Measurements from ENCODE around the gene CNIH2. TPM values are rescaled to one million over a fixed set of nuclear protein-coding genes. Genes with fewer than 3 reads are reported as not detected.
A peak's percentile ranks its signal among the peaks of the same experiment; 100 is the strongest.

Gene CNIH2
- total and polyA plus RNA-seq, 2 donors (not counting 1 experiment from before 2014, with no cell fraction given): 0.17 to 0.57 TPM

GRCh38 chr11:66313321-66314185 lies 35.6 kb downstream of the CNIH2 start:
- H3K36me3 ChIP-seq (ENCODE audit: control insufficient read depth, insufficient read depth, low read length): peaks cover 7% of the 10 kb centered on the region
- peak overlapping the region; percentile 66 to 90 (median 82) for H3K4me3 ChIP-seq (replicated peaks in 1 of 4; ENCODE audit: control extremely low read depth in 1 of 4, insufficient read depth in 1 of 4, low read depth in 3 of 4, low read length in 4 of 4)
- peaks cover 33% of the 10 kb centered on the region for H3K79me2 ChIP-seq (ENCODE audit: control insufficient read depth, insufficient read depth, low read length)
- TF ChIP-seq EZH2 (IDR thresholded peaks at IDR 0.05; ENCODE audit: low read length, missing control alignments): no peak
- TF ChIP-seq, protein P1, sequence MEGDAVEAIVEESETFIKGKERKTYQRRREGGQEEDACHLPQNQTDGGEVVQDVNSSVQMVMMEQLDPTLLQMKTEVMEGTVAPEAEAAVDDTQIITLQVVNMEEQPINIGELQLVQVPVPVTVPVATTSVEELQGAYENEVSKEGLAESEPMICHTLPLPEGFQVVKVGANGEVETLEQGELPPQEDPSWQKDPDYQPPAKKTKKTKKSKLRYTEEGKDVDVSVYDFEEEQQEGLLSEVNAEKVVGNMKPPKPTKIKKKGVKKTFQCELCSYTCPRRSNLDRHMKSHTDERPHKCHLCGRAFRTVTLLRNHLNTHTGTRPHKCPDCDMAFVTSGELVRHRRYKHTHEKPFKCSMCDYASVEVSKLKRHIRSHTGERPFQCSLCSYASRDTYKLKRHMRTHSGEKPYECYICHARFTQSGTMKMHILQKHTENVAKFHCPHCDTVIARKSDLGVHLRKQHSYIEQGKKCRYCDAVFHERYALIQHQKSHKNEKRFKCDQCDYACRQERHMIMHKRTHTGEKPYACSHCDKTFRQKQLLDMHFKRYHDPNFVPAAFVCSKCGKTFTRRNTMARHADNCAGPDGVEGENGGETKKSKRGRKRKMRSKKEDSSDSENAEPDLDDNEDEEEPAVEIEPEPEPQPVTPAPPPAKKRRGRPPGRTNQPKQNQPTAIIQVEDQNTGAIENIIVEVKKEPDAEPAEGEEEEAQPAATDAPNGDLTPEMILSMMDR (conservative IDR thresholded peaks at IDR 0.05 in 1 of 2, IDR thresholded peaks at IDR 0.05 in 1 of 2; ENCODE audit: low read depth in 1 of 2, low read length in 2 of 2): peak; percentile 36 to 39
- peak overlapping the region; percentile 97 for H3K27ac ChIP-seq (ENCODE audit: insufficient read depth, low read length)
- peak overlapping the region; percentile 99 for H3K4me2 ChIP-seq (ENCODE audit: extremely low read depth, insufficient read depth, low read length)
- H3K9me3 ChIP-seq (ENCODE audit: control insufficient read depth, insufficient read depth, low read depth, low read length): no peaks in the 10 kb centered on the region
- peak overlapping the region; percentile 85 for H3K9ac ChIP-seq (ENCODE audit: insufficient read depth, low read length)
- no peaks in the 10 kb centered on the region for H4K20me1 ChIP-seq (ENCODE audit: control insufficient read depth, extremely low read depth, insufficient read depth, low read length)
- H2AFZ ChIP-seq (ENCODE audit: low read length): no peak overlapping the region
- DNase-seq (ENCODE audit: low read depth in 2 of 2): peak; percentile 13 to 42
- no peaks in the 10 kb centered on the region for H3K27me3 ChIP-seq (ENCODE audit: control insufficient read depth, insufficient read depth, low read length)
- peaks cover 13% of the 10 kb centered on the region for H3K4me1 ChIP-seq (ENCODE audit: control insufficient read depth, extremely low read depth, insufficient read depth, low read length)

- Histone ChIP-seq H3K27ac (ENCODE audit: insufficient read depth, low read length) (peak overlapping the region; percentile 97), H4K20me1 (ENCODE audit: control insufficient read depth, extremely low read depth, insufficient read depth, low read length) (no peaks in the 10 kb centered on the region), H3K9me3 (ENCODE audit: control insufficient read depth, insufficient read depth, low read depth, low read length) (no peaks in the 10 kb centered on the region), H3K79me2 (ENCODE audit: control insufficient read depth, insufficient read depth, low read length) (peaks cover 33% of the 10 kb centered on the region), H3K36me3 (ENCODE audit: control insufficient read depth, insufficient read depth, low read length) (peaks cover 7% of the 10 kb centered on the region), H3K9ac (ENCODE audit: insufficient read depth, low read length) (peak overlapping the region; percentile 85), H2AFZ (ENCODE audit: low read length) (no peak overlapping the region), H3K4me1 (ENCODE audit: control insufficient read depth, extremely low read depth, insufficient read depth, low read length) (peaks cover 19% of the 10 kb centered on the region), H3K4me2 (ENCODE audit: extremely low read depth, insufficient read depth, low read length) (peak overlapping the region; percentile 99), H3K4me3 (replicated peaks in 1 of 4; ENCODE audit: control extremely low read depth in 1 of 4, insufficient read depth in 1 of 4, low read depth in 3 of 4, low read length in 4 of 4) (peak overlapping the region; percentile 66 to 90 (median 82)), H3K27me3 (ENCODE audit: control insufficient read depth, insufficient read depth, low read length) (no peaks in the 10 kb centered on the region)
- TF ChIP-seq, protein P1 (conservative IDR thresholded peaks at IDR 0.05 in 1 of 2, IDR thresholded peaks at IDR 0.05 in 1 of 2; ENCODE audit: low read depth in 1 of 2, low read length in 2 of 2): no peak
- no peak for TF ChIP-seq EZH2 (IDR thresholded peaks at IDR 0.05; ENCODE audit: low read length, missing control alignments)
- DNase-seq (ENCODE audit: low read depth in 2 of 2): no peak
Observed at GRCh38 chr11:66314186-66314501, 36.2 kb downstream of the CNIH2 start.

GRCh38 chr11:66314561-66315497 lies 36.9 kb downstream of the CNIH2 start:
- H3K36me3 ChIP-seq (ENCODE audit: control insufficient read depth, insufficient read depth, low read length): peaks cover 7% of the 10 kb centered on the region
- H3K27me3 ChIP-seq (ENCODE audit: control insufficient read depth, insufficient read depth, low read length): no peaks in the 10 kb centered on the region
- DNase-seq (ENCODE audit: low read depth in 2 of 2): no peak
- peak overlapping the region; percentile 97 for H3K27ac ChIP-seq (ENCODE audit: insufficient read depth, low read length)
- no peaks in the 10 kb centered on the region for H3K9me3 ChIP-seq (ENCODE audit: control insufficient read depth, insufficient read depth, low read depth, low read length)
- TF ChIP-seq, protein P1 (conservative IDR thresholded peaks at IDR 0.05 in 1 of 2, IDR thresholded peaks at IDR 0.05 in 1 of 2; ENCODE audit: low read depth in 1 of 2, low read length in 2 of 2): no peak
- TF ChIP-seq EZH2 (IDR thresholded peaks at IDR 0.05; ENCODE audit: low read length, missing control alignments): no peak
- H3K4me1 ChIP-seq (ENCODE audit: control insufficient read depth, extremely low read depth, insufficient read depth, low read length): peaks cover 19% of the 10 kb centered on the region
- H3K9ac ChIP-seq (ENCODE audit: insufficient read depth, low read length): peak overlapping the region; percentile 85
- peak overlapping the region; percentile 99 for H3K4me2 ChIP-seq (ENCODE audit: extremely low read depth, insufficient read depth, low read length)
- H3K79me2 ChIP-seq (ENCODE audit: control insufficient read depth, insufficient read depth, low read length): peaks cover 33% of the 10 kb centered on the region
- H3K4me3 ChIP-seq (replicated peaks in 1 of 4; ENCODE audit: control extremely low read depth in 1 of 4, insufficient read depth in 1 of 4, low read depth in 3 of 4, low read length in 4 of 4): peak overlapping the region; percentile 66 to 90 (median 82)
- H4K20me1 ChIP-seq (ENCODE audit: control insufficient read depth, extremely low read depth, insufficient read depth, low read length): no peaks in the 10 kb centered on the region
- no peak overlapping the region for H2AFZ ChIP-seq (ENCODE audit: low read length)

Measured in fibroblast of lung (primary cell).